Activated CD4-positive, alpha-beta T cell treated with anti-CD3 and anti-CD28 coated beads, Interleukin-2, amount 10 ng/mL, durations not matched to agents 24 days and 14 days (primary cell): ENCODE measurements around the gene MFF. TPM values are rescaled to one million over a fixed set of nuclear protein-coding genes. Genes with fewer than 3 reads are reported as not detected.
A peak's percentile ranks its signal among the peaks of the same experiment; 100 is the strongest.

Experiments used
- DNase-seq: peaks from one replicate; pipeline ENCODE4 v3.0.0; 2022
- H3K27ac Mint-ChIP-seq: one replicate; pipeline ENCODE4 v1.8.0; 2022; ENCODE audit warnings: mild to moderate bottlenecking, mixed read lengths
- H3K27me3 Mint-ChIP-seq: one replicate; pipeline ENCODE4 v1.8.0; 2022; ENCODE audit warnings: mixed read lengths
- H3K36me3 Mint-ChIP-seq: one replicate; pipeline ENCODE4 v1.8.0; 2022; ENCODE audit warnings: low read depth, mild to moderate bottlenecking, mixed read lengths
- H3K4me1 Mint-ChIP-seq: one replicate; pipeline ENCODE4 v1.8.0; 2021; ENCODE audit warnings: mixed read lengths
- H3K4me3 Mint-ChIP-seq: one replicate; pipeline ENCODE4 v1.8.0; 2022; ENCODE audit warnings: mild to moderate bottlenecking, moderate library complexity, mixed read lengths
- H3K9me3 Mint-ChIP-seq: one replicate; pipeline ENCODE4 v1.8.0; 2021; ENCODE audit warnings: mixed read lengths
- intact Hi-C: fragments of 100-400 bp; cut with micrococcal nuclease; formaldehyde crosslinking; loops from one replicate; pipeline ENCODE4 v1.15.1; 2023
- total RNA-seq: library from RNA; stranded (reverse); gene quantifications from 2 replicates; pipeline ENCODE4 v1.2.3, GENCODE V29; 2022

The MFF gene
- total RNA-seq, 1 donor from 2014 or later = 71.6 TPM

- Mint-ChIP-seq H3K4me1 (peaks cover 8% of the 10 kb centered on the region), H3K27me3 (no peaks in the 10 kb centered on the region), H3K4me3 (no peak overlapping the region), H3K36me3 (no peaks in the 10 kb centered on the region), H3K9me3 (no peaks in the 10 kb centered on the region), H3K27ac (no peak overlapping the region)
- DNase-seq = no peak
- intact Hi-C loops = no loop called here
These were observed 70.5 kb downstream of the MFF start for GRCh38 chr2:227395556-227395955.

GRCh38 chr2:227397562-227397961 lies 72.5 kb downstream of the MFF start:
- Mint-ChIP-seq H3K27me3 (no peaks in the 10 kb centered on the region), H3K9me3 (no peaks in the 10 kb centered on the region), H3K4me1 (peaks cover 8% of the 10 kb centered on the region), H3K4me3 (no peak overlapping the region), H3K27ac (no peak overlapping the region), H3K36me3 (no peaks in the 10 kb centered on the region)
- intact Hi-C loops = no loop called here
- no peak for DNase-seq

- H3K4me3 Mint-ChIP-seq = no peak overlapping the region
- H3K4me1 Mint-ChIP-seq = peaks cover 12% of the 10 kb centered on the region
- no peak overlapping the region for H3K27ac Mint-ChIP-seq
- no peaks in the 10 kb centered on the region for H3K36me3 Mint-ChIP-seq
- H3K9me3 Mint-ChIP-seq = no peaks in the 10 kb centered on the region
- DNase-seq = no peak
- intact Hi-C loops = no loop called here
- no peaks in the 10 kb centered on the region for H3K27me3 Mint-ChIP-seq
These were observed 73.9 kb downstream of the MFF start for GRCh38 chr2:227398684-227399670.

GRCh38 chr2:227401550-227401949 lies 76.5 kb downstream of the MFF start:
- intact Hi-C loops = loop anchor here (10.0 kb wide), 1 partner anchor 253 kb away; no protein-coding TSS in a partner anchor
- Mint-ChIP-seq H3K27me3 (no peaks in the 10 kb centered on the region), H3K27ac (no peak overlapping the region), H3K9me3 (no peaks in the 10 kb centered on the region), H3K4me1 (peaks cover 24% of the 10 kb centered on the region), H3K4me3 (no peak overlapping the region), H3K36me3 (no peaks in the 10 kb centered on the region)
- no peak for DNase-seq

DNA sequence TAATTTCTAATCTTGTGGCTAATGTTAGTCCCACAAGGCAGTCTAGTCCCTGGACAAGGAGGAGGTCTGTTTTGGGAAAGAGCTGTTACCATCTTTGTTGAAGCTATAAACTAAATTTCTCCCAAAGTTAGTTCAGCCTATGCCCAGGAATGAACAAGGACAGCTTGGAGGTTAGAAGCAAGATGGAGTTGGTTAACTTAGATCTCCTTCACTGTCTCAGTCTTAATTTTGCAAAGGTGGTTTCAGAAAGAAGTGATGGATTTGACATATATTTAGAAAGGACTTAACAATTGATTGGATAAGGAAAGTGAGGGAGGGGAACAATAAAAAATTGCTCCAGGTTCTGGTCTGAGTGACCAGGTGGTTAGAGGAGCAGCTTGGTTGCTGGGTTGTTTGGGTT lies 77.3 kb downstream of the MFF start:
- intact Hi-C loops = loop anchor here (10.0 kb wide), 1 partner anchor 252 kb away; no protein-coding TSS in a partner anchor
- Mint-ChIP-seq H3K4me1 (peaks cover 30% of the 10 kb centered on the region), H3K36me3 (no peaks in the 10 kb centered on the region), H3K9me3 (no peaks in the 10 kb centered on the region), H3K4me3 (no peak overlapping the region), H3K27ac (no peak overlapping the region), H3K27me3 (no peaks in the 10 kb centered on the region)
- DNase-seq = no peak

DNA sequence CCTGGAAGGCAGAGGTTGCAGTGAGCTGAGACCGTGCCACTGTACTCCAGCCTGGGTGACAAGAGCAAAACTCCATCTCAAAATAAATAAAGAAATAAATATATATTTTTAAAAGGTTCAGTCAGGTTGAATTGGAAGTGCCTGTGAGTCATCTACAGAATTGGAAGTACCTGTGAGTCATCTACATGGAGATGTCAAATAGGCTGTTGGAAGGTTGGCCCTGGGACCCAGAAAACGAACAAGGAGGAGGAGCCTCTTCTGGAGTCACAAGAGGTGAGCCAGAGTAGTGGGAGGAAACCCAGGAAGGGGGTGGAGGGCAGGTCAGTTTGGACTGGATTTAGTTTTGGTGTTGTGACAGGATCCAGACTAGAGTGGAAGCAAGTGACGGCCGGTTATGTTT lies 77.9 kb downstream of the MFF start:
- Mint-ChIP-seq H3K9me3 (no peaks in the 10 kb centered on the region), H3K36me3 (no peaks in the 10 kb centered on the region), H3K4me3 (no peak overlapping the region)

GRCh38 chr2:227404585-227405271 lies 79.7 kb downstream of the MFF start:
- intact Hi-C loops = loop anchor here (5.0 to 10.0 kb wide), 2 partner anchors 143 to 250 kb away; no protein-coding TSS in a partner anchor
- no peak overlapping the region for H3K4me3 Mint-ChIP-seq

More for the DNA sequence above, 77.9 kb downstream of the MFF start:
- Mint-ChIP-seq H3K27ac (peak overlapping the region; percentile 46), H3K27me3 (no peaks in the 10 kb centered on the region), H3K4me1 (peaks cover 27% of the 10 kb centered on the region)
- intact Hi-C loops = loop anchor here (10.0 kb wide), 1 partner anchor 252 kb away; no protein-coding TSS in a partner anchor
- DNase-seq = no peak

GRCh38 chr2:227406177-227407031 lies 81.4 kb downstream of the MFF start:
- DNase-seq = peak; percentile 59
- Mint-ChIP-seq H3K27ac (peak overlapping the region; percentile 7), H3K27me3 (no peaks in the 10 kb centered on the region), H3K36me3 (no peaks in the 10 kb centered on the region), H3K4me1 (peaks cover 42% of the 10 kb centered on the region), H3K9me3 (no peaks in the 10 kb centered on the region), H3K4me3 (no peak overlapping the region)
- intact Hi-C loops = loop anchor here (1.0 to 10.0 kb wide), 3 partner anchors 141 to 360 kb away; no protein-coding TSS in a partner anchor

More at GRCh38 chr2:227404585-227405271, 79.7 kb downstream of the MFF start:
- Mint-ChIP-seq H3K27me3 (no peaks in the 10 kb centered on the region), H3K4me1 (peaks cover 29% of the 10 kb centered on the region), H3K36me3 (no peaks in the 10 kb centered on the region), H3K27ac (no peak overlapping the region), H3K9me3 (no peaks in the 10 kb centered on the region)
- no peak for DNase-seq

Other genes starting within 250 kb of the MFF start
- not detected in 2 replicates for gene COL4A4, start 161.0 kb upstream of the MFF start, total RNA-seq
- gene COL4A3, start 160.6 kb upstream of the MFF start, total RNA-seq = not detected in 2 replicates
- not detected in 2 replicates for gene TM4SF20, start 54.1 kb downstream of the MFF start, total RNA-seq
- gene SCYGR1, start 62.7 kb downstream of the MFF start, total RNA-seq = not detected in 2 replicates
- 221 and 229 TPM in 2 replicates for gene AGFG1, start 146.9 kb downstream of the MFF start, total RNA-seq